OCI-LY3 (cell line): ENCODE data around the gene KRTAP9-6.

ENCODE experiments used
- H2AFZ ChIP-seq: fragments of 200-600, 300-600 bp; shearing (Covaris generic); 2 replicates; pipeline ENCODE4 v1.6.0; 2014; ENCODE audit warnings: antibody characterized with exemption, low read depth, low read length
- H3K27ac ChIP-seq: fragments of 200-600, 300-600 bp; sonication (generic); 2 replicates; pipeline ENCODE4 v1.5.1; 2014; ENCODE audit warnings: mild to moderate bottlenecking, low read length, moderate library complexity, mixed read lengths
- H3K27me3 ChIP-seq: fragments of 200-600, 300-600 bp; sonication (generic); 2 replicates; pipeline ENCODE4 v1.6.1; 2014; ENCODE audit warnings: low read depth, low read length, mixed read lengths
- H3K36me3 ChIP-seq: fragments of 200-600, 300-600 bp; sonication (generic); replicated peaks from 2 replicates; pipeline ENCODE3; 2014; ENCODE audit warnings: low read depth, low read length, mixed read lengths
- H3K4me1 ChIP-seq: fragments of 300-600, 200-600 bp; sonication (generic); 2 replicates; pipeline ENCODE4 v1.6.1; 2014; ENCODE audit warnings: low read length, mixed read lengths
- H3K4me2 ChIP-seq: fragments of 200-600, 300-600 bp; sonication (generic); 2 replicates; pipeline ENCODE4 v1.6.1; 2014; ENCODE audit warnings: low read length, mixed read lengths
- H3K4me3 ChIP-seq: fragments of 300-600, 200-600 bp; sonication (generic); 2 replicates; pipeline ENCODE4 v1.5.1; 2014; ENCODE audit warnings: antibody characterized with exemption, mild to moderate bottlenecking, low read length, moderate library complexity
- H3K79me2 ChIP-seq: fragments of 300-600, 200-600 bp; shearing (Covaris generic); 2 replicates; pipeline ENCODE4 v1.6.1; 2014; ENCODE audit warnings: mild to moderate bottlenecking, low read length, mixed read lengths
- H3K9ac ChIP-seq: fragments of 300-600, 200-600 bp; shearing (Covaris generic); 2 replicates; pipeline ENCODE4 v1.6.0; 2014; ENCODE audit warnings: mild to moderate bottlenecking, low read length, moderate library complexity
- H3K9me3 ChIP-seq: fragments of 200-600, 300-600 bp; shearing (Covaris generic); 2 replicates; pipeline ENCODE4 v1.6.1; 2014; ENCODE audit warnings: low read length, mixed read lengths; ENCODE audit not compliant: insufficient read depth
- H4K20me1 ChIP-seq: fragments of 200-600, 300-600 bp; sonication (generic); 2 replicates; pipeline ENCODE4 v1.6.1; 2016; ENCODE audit warnings: low read length, mixed read lengths; ENCODE audit not compliant: insufficient read depth
- CTCF ChIP-seq: fragments of 200-600, 300-600 bp; sonication (generic); IDR thresholded peaks from 2 replicates; pipeline ENCODE4 v1.5.1; 2014; ENCODE audit warnings: antibody characterized with exemption, low read length, low read depth
- EZH2phosphoT487 ChIP-seq: fragments of 200-600 bp; shearing (Covaris generic); IDR thresholded peaks from 2 replicates; pipeline ENCODE4 v1.6.1; 2018; ENCODE audit warnings: antibody characterized with exemption, mixed run types, low read depth

KRTAP9-6 gene

GRCh38 chr17:41311111-41311510 lies 45.9 kb downstream of the KRTAP9-6 start:
- Histone ChIP-seq H3K4me2 (no peak overlapping the region), H4K20me1 (no peaks in the 10 kb centered on the region), H3K36me3 (no peaks in the 10 kb centered on the region), H3K79me2 (no peaks in the 10 kb centered on the region), H2AFZ (no peak overlapping the region), H3K4me3 (no peak overlapping the region), H3K27ac (no peak overlapping the region), H3K9ac (no peak overlapping the region), H3K9me3 (no peaks in the 10 kb centered on the region), H3K27me3 (peaks cover 26% of the 10 kb centered on the region), H3K4me1 (peaks cover 6% of the 10 kb centered on the region; the same call in 1 of the 2 replicates)
- TF ChIP-seq EZH2phosphoT487 (no peak), CTCF (no peak)

GRCh38 chr17:41315204-41315794 lies 50.1 kb downstream of the KRTAP9-6 start, which contains the start of gene KRTAP17-1:
Gene KRTAP17-1 (minus strand): TSS chr17:41315710. CDS start chr17:41315650, 60 bp downstream.
- Histone ChIP-seq H2AFZ (no peak within 1 kb of the TSS), H3K36me3 (no peaks in the 10 kb centered on the region), H3K27me3 (peaks cover 29% of the 10 kb centered on the region), H3K79me2 (no peaks in the 10 kb centered on the region), H3K4me1 (no peaks in the 10 kb centered on the region), H3K9ac (no peak within 1 kb of the TSS), H3K4me3 (no peak within 1 kb of the TSS), H4K20me1 (no peaks in the 10 kb centered on the region), H3K9me3 (no peaks in the 10 kb centered on the region), H3K4me2 (no peak within 1 kb of the TSS), H3K27ac (no peak within 1 kb of the TSS)
- TF ChIP-seq EZH2phosphoT487, result no peak
- TF ChIP-seq CTCF, result no peak
